GM18498 (cell line): Measurements from ENCODE around the gene UBL7.

Experiments
- ATAC-seq: cut with Tn5 transposase; IDR thresholded peaks from one replicate; pipeline ENCODE4 v1.9.1; 2021; ENCODE audit warnings: mild to moderate bottlenecking, moderate library complexity; ENCODE audit not compliant: unreplicated experiment

The UBL7 gene

GRCh38 chr15:74424901-74425528 is 35.9 kb downstream of the UBL7 start:
- ATAC-seq = no peak

GRCh38 chr15:74423431-74424257 is 37.3 kb downstream of the UBL7 start:
- no peak for ATAC-seq

GRCh38 chr15:74422652-74423430 is 38.1 kb downstream of the UBL7 start:
- no peak for ATAC-seq

- ATAC-seq = no peak
Observed at GRCh38 chr15:74422265-74422651, 38.7 kb downstream of the UBL7 start.

GRCh38 chr15:74421302-74422245 is 39.4 kb downstream of the UBL7 start:
- no peak for ATAC-seq

- ATAC-seq = no peak
Observed at GRCh38 chr15:74420193-74420905, 40.6 kb downstream of the UBL7 start.

- ATAC-seq = no peak
Observed at GRCh38 chr15:74419432-74419831, 41.5 kb downstream of the UBL7 start.

- no peak for ATAC-seq
Observed at GRCh38 chr15:74418575-74419338, 42.2 kb downstream of the UBL7 start.

- no peak for ATAC-seq
Observed at GRCh38 chr15:74417670-74418069, 43.3 kb downstream of the UBL7 start.

GRCh38 chr15:74417225-74417624 is 43.7 kb downstream of the UBL7 start:
- no peak for ATAC-seq

GRCh38 chr15:74415966-74416916 is 44.7 kb downstream of the UBL7 start:
- ATAC-seq = no peak

- ATAC-seq = no peak
Observed at GRCh38 chr15:74414603-74415338, 46.2 kb downstream of the UBL7 start.

GRCh38 chr15:74414081-74414580 is 46.8 kb downstream of the UBL7 start:
- ATAC-seq = no peak

- no peak for ATAC-seq
Observed at GRCh38 chr15:74413350-74414080, 47.4 kb downstream of the UBL7 start.

- ATAC-seq = no peak
Observed at GRCh38 chr15:74412159-74412558, 48.8 kb downstream of the UBL7 start.

- no peak for ATAC-seq
Observed at GRCh38 chr15:74411686-74412085, 49.3 kb downstream of the UBL7 start.

GRCh38 chr15:74410502-74410901 is 50.5 kb downstream of the UBL7 start:
- no peak for ATAC-seq
